ENCODE results near the gene SORBS1. TPM values are rescaled to one million over a fixed set of nuclear protein-coding genes. Genes with fewer than 3 reads are reported as not detected.

Gene SORBS1
- total and polyA plus RNA-seq, 2 of the 13 experiments (the other 11 are each of a cell fraction or from before 2014, with no cell fraction given) = 16.8 to 39.8 TPM

DNA sequence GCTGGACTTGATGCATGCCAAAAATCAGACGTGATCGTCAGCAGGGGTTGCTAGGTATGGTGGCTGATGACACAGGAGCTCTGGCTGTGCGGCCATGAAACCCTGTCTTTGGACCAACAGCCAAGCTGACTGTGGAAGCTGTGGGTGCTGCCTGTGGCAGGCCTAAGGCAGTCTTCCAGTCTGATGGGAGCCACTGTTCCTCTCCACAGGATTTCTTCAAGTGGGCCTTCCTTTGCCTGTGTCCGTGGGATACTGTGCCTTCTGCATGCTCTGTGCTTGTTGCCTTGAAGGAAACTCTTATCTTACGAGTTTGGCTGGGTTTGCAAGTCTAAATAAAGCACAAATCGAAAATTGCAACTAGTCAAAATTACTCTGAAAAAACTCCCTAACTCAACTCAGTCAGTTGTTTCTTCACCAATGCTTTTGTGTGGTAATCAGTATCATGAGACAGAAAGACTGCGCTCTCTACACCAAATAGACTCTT is 168.4 kb downstream of the SORBS1 start (continued):
- TF ChIP-seq, protein P1, sequence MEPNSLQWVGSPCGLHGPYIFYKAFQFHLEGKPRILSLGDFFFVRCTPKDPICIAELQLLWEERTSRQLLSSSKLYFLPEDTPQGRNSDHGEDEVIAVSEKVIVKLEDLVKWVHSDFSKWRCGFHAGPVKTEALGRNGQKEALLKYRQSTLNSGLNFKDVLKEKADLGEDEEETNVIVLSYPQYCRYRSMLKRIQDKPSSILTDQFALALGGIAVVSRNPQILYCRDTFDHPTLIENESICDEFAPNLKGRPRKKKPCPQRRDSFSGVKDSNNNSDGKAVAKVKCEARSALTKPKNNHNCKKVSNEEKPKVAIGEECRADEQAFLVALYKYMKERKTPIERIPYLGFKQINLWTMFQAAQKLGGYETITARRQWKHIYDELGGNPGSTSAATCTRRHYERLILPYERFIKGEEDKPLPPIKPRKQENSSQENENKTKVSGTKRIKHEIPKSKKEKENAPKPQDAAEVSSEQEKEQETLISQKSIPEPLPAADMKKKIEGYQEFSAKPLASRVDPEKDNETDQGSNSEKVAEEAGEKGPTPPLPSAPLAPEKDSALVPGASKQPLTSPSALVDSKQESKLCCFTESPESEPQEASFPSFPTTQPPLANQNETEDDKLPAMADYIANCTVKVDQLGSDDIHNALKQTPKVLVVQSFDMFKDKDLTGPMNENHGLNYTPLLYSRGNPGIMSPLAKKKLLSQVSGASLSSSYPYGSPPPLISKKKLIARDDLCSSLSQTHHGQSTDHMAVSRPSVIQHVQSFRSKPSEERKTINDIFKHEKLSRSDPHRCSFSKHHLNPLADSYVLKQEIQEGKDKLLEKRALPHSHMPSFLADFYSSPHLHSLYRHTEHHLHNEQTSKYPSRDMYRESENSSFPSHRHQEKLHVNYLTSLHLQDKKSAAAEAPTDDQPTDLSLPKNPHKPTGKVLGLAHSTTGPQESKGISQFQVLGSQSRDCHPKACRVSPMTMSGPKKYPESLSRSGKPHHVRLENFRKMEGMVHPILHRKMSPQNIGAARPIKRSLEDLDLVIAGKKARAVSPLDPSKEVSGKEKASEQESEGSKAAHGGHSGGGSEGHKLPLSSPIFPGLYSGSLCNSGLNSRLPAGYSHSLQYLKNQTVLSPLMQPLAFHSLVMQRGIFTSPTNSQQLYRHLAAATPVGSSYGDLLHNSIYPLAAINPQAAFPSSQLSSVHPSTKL (CRISPR knock-in tag; IDR thresholded peaks at IDR 0.05) = no peak
- TF ChIP-seq KLF15 (CRISPR knock-in tag; IDR thresholded peaks at IDR 0.05; ENCODE audit: borderline replicate concordance) (no peak), CAMTA2 (CRISPR knock-in tag; IDR thresholded peaks at IDR 0.05; ENCODE audit: borderline replicate concordance) (no peak), ZNF30 (CRISPR knock-in tag; IDR thresholded peaks at IDR 0.05) (no peak), HNRNPH1 (optimal IDR thresholded peaks at IDR 0.05; ENCODE audit: low read depth, low read length) (no peak), ZNF749 (CRISPR knock-in tag; IDR thresholded peaks at IDR 0.05; ENCODE audit: borderline replicate concordance) (no peak)
- TF ChIP-seq, protein P2, sequence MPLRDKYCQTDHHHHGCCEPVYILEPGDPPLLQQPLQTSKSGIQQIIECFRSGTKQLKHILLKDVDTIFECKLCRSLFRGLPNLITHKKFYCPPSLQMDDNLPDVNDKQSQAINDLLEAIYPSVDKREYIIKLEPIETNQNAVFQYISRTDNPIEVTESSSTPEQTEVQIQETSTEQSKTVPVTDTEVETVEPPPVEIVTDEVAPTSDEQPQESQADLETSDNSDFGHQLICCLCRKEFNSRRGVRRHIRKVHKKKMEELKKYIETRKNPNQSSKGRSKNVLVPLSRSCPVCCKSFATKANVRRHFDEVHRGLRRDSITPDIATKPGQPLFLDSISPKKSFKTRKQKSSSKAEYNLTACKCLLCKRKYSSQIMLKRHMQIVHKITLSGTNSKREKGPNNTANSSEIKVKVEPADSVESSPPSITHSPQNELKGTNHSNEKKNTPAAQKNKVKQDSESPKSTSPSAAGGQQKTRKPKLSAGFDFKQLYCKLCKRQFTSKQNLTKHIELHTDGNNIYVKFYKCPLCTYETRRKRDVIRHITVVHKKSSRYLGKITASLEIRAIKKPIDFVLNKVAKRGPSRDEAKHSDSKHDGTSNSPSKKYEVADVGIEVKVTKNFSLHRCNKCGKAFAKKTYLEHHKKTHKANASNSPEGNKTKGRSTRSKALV (CRISPR knock-in tag; IDR thresholded peaks at IDR 0.05) = no peak
- TF ChIP-seq, protein P3, sequence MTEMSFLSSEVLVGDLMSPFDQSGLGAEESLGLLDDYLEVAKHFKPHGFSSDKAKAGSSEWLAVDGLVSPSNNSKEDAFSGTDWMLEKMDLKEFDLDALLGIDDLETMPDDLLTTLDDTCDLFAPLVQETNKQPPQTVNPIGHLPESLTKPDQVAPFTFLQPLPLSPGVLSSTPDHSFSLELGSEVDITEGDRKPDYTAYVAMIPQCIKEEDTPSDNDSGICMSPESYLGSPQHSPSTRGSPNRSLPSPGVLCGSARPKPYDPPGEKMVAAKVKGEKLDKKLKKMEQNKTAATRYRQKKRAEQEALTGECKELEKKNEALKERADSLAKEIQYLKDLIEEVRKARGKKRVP (CRISPR knock-in tag; IDR thresholded peaks at IDR 0.05) = no peak
- TF ChIP-seq, protein P4, sequence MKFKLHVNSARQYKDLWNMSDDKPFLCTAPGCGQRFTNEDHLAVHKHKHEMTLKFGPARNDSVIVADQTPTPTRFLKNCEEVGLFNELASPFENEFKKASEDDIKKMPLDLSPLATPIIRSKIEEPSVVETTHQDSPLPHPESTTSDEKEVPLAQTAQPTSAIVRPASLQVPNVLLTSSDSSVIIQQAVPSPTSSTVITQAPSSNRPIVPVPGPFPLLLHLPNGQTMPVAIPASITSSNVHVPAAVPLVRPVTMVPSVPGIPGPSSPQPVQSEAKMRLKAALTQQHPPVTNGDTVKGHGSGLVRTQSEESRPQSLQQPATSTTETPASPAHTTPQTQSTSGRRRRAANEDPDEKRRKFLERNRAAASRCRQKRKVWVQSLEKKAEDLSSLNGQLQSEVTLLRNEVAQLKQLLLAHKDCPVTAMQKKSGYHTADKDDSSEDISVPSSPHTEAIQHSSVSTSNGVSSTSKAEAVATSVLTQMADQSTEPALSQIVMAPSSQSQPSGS (CRISPR knock-in tag; IDR thresholded peaks at IDR 0.05) = no peak
